OCI-LY7 (cell line): ENCODE data around the gene COMP. TPM values are rescaled to one million over a fixed set of nuclear protein-coding genes. Genes with fewer than 3 reads are reported as not detected.

Source experiments
- BruUV-seq: library from RNA; stranded (reverse); fragments of 400-500 nt; replicated peaks from 2 replicates; lab custom pipeline; 2021; lab: Mats Ljungman, UMichigan
- CTCF ChIA-PET: fragments of 300-600 bp; sonication (Branson Sonifier 250); formaldehyde crosslinking; loops from one replicate; lab custom pipeline; 2022; ENCODE audit warnings: antibody characterized with exemption; ENCODE audit not compliant: unreplicated experiment; lab: Charles Lee
- POLR2A ChIA-PET: fragments of 300-600 bp; sonication (Branson Sonifier 250); formaldehyde crosslinking; loops from one replicate; lab custom pipeline; 2022; ENCODE audit warnings: antibody characterized with exemption; lab: Charles Lee
- DNase-seq: peaks from one replicate; pipeline ENCODE4 v3.0.0-alpha.2; 2015; ENCODE audit warnings: low spot score
- H2AFZ ChIP-seq: fragments of 200-600 bp; sonication (generic), shearing (Covaris generic); 2 replicates; pipeline ENCODE4 v1.6.1; 2014; ENCODE audit warnings: mild to moderate bottlenecking, antibody characterized with exemption, low read length, moderate library complexity
- H3K27ac ChIP-seq: fragments of 200-600 bp; sonication (generic); 2 replicates; pipeline ENCODE4 v1.5.1; 2014; ENCODE audit warnings: mixed run types, low read depth, mild to moderate bottlenecking, moderate library complexity, low read length, inconsistent platforms; ENCODE audit not compliant: poor library complexity, severe bottlenecking
- H3K36me3 ChIP-seq: fragments of 200-600 bp; sonication (generic); 2 replicates; pipeline ENCODE4 v1.6.1; 2014; ENCODE audit warnings: mild to moderate bottlenecking, antibody characterized with exemption, low read length, moderate library complexity, mixed read lengths; ENCODE audit not compliant: insufficient read depth
- H3K4me1 ChIP-seq: fragments of 200-600 bp; sonication (generic); 2 replicates; pipeline ENCODE4 v1.5.1; 2014; ENCODE audit warnings: mild to moderate bottlenecking, low read length; ENCODE audit not compliant: insufficient read depth, poor library complexity, severe bottlenecking
- H3K4me2 ChIP-seq: fragments of 200-600 bp; sonication (generic); 2 replicates; pipeline ENCODE4 v1.6.1; 2014; ENCODE audit warnings: mild to moderate bottlenecking, low read length
- H3K4me3 ChIP-seq: fragments of 200-600 bp; sonication (generic); 2 replicates; pipeline ENCODE4 v1.5.1; 2014; ENCODE audit warnings: mild to moderate bottlenecking, low read depth, low read length; ENCODE audit not compliant: poor library complexity, severe bottlenecking
- H3K79me2 ChIP-seq: fragments of 200-600 bp; sonication (generic); 2 replicates; pipeline ENCODE4 v1.6.1; 2016; ENCODE audit warnings: low read depth, mild to moderate bottlenecking, low read length, moderate library complexity, mixed read lengths; ENCODE audit not compliant: insufficient read depth
- H3K9me2 ChIP-seq: fragments of 200-600 bp; sonication (generic); 2 replicates; pipeline ENCODE4 v1.6.1; 2016; ENCODE audit warnings: mild to moderate bottlenecking, low read length, mixed read lengths; ENCODE audit not compliant: insufficient read depth
- H3K9me3 ChIP-seq: fragments of 200-600 bp; sonication (generic); 2 replicates; pipeline ENCODE4 v1.6.1; 2014; ENCODE audit warnings: mild to moderate bottlenecking, mixed run types, low read length, mixed read lengths
- H4K20me1 ChIP-seq: fragments of 200-600 bp; sonication (generic); 2 replicates; pipeline ENCODE4 v1.6.1; 2014; ENCODE audit warnings: mild to moderate bottlenecking, antibody characterized with exemption, low read length, moderate library complexity, mixed read lengths; ENCODE audit not compliant: insufficient read depth
- CTCF ChIP-seq: fragments of 200-600 bp; sonication (generic); conservative IDR thresholded peaks from 2 replicates; pipeline ENCODE4 v1.5.1; 2014; ENCODE audit warnings: mild to moderate bottlenecking, antibody characterized with exemption, low read length, moderate library complexity, mixed read lengths
- EZH2phosphoT487 ChIP-seq: fragments of 200-600 bp; sonication (generic); IDR thresholded peaks from 2 replicates; pipeline ENCODE4 v1.6.1; 2018; ENCODE audit warnings: low read depth, borderline replicate concordance, mild to moderate bottlenecking, mixed run types, antibody characterized with exemption, low read length, moderate library complexity, mixed read lengths
- intact Hi-C: fragments of 100-400 bp; cut with micrococcal nuclease; formaldehyde crosslinking; loops from one replicate; pipeline ENCODE4 v1.10.0; 2022; ENCODE audit not compliant: unreplicated experiment
- total RNA-seq, 2 experiments: library from RNA; depleted of rRNA in 1 of 2; stranded (reverse); fragments of >200 nt in 1 of 2; shearing (Covaris generic) in 1 of 2; gene quantifications; 2 replicates each; pipeline ENCODE4 v1.2.3, GENCODE V29; 2014 to 2022

COMP gene
- total RNA-seq, 2 experiments from 2014 or later = not detected

DNA sequence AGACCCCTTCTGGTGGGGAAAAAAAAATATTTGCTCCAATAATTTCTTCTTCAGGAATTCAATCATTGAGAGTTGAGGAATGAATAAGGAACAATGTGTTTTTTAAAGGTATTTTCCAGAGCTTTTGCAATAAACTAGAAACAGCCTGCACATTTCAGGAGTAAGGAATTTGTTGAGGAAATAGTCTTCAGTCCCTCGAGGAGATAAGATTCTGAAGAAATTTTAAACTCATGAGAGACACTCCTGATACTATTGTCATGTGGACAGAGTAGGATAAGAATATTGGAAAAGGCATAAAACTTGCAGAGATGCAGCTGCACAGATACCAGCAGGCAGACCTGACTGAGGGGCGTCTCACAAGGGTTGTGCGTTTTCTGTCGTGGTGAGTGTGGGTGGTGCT, 36.6 kb downstream of the COMP start:
- ChIA-PET CTCF (no interaction called here), POLR2A (no interaction called here)
- H2AFZ ChIP-seq = no peak overlapping the region
- no peak for DNase-seq
- H3K4me2 ChIP-seq = no peak overlapping the region
- no peaks in the 10 kb centered on the region for H4K20me1 ChIP-seq
- H3K9me3 ChIP-seq = no peaks in the 10 kb centered on the region
- no peak overlapping the region for H3K4me3 ChIP-seq
- no peaks in the 10 kb centered on the region for H3K79me2 ChIP-seq
- no peaks in the 10 kb centered on the region for H3K36me3 ChIP-seq
- no peak for TF ChIP-seq EZH2phosphoT487
- TF ChIP-seq CTCF = no peak
- H3K27ac ChIP-seq = no peak overlapping the region
- intact Hi-C loops = no loop called here
- BruUV-seq = no TSS peak
- no peaks in the 10 kb centered on the region for H3K9me2 ChIP-seq
- no peaks in the 10 kb centered on the region for H3K4me1 ChIP-seq

DNA sequence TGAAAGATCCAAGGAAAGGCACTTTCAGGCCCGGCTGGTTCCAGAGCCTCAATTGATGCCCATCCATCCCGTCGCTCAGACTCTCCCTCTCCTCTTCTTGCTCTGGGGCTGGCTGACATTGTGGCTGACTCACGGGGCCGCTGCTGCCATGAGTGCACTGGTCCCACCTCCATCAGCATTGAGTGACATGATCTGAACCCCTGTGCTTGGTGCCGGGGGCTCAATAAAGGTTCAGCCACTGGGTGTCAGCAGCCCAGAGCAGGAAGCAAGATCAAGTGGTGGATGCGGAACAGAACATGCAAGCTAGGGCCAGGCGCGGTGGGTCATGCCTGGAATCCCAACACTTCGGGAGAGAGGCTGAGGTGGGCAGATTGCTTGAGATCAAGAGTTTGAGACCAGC, 39.5 kb downstream of the COMP start:
- no peak for DNase-seq
- Histone ChIP-seq H3K36me3 (no peaks in the 10 kb centered on the region), H2AFZ (no peak overlapping the region), H3K4me3 (no peak overlapping the region), H3K79me2 (no peaks in the 10 kb centered on the region), H3K9me3 (no peaks in the 10 kb centered on the region), H4K20me1 (no peaks in the 10 kb centered on the region), H3K27ac (no peak overlapping the region), H3K4me2 (no peak overlapping the region), H3K4me1 (no peaks in the 10 kb centered on the region), H3K9me2 (no peaks in the 10 kb centered on the region)
- intact Hi-C loops = no loop called here
- POLR2A ChIA-PET = no interaction called here
- TF ChIP-seq EZH2phosphoT487 (no peak), CTCF (no peak)
- BruUV-seq = no TSS peak
- CTCF ChIA-PET = no interaction called here

GRCh38 chr19:18750295-18750970, 40.7 kb downstream of the COMP start:
- BruUV-seq = no TSS peak
- no peak overlapping the region for H2AFZ ChIP-seq
- H3K27ac ChIP-seq = no peak overlapping the region
- TF ChIP-seq EZH2phosphoT487 = no peak
- no peak for TF ChIP-seq CTCF
- no peaks in the 10 kb centered on the region for H3K9me2 ChIP-seq
- ChIA-PET POLR2A (interaction anchor here (0.6 kb wide), 1 partner anchor 532 kb away, joined by 3 read pairs; no protein-coding TSS in a partner anchor), CTCF (no interaction called here)
- no peaks in the 10 kb centered on the region for H3K9me3 ChIP-seq
- no peaks in the 10 kb centered on the region for H3K36me3 ChIP-seq
- DNase-seq = no peak
- H3K79me2 ChIP-seq = no peaks in the 10 kb centered on the region
- H3K4me2 ChIP-seq = no peak overlapping the region
- no peak overlapping the region for H3K4me3 ChIP-seq
- intact Hi-C loops = no loop called here
- H3K4me1 ChIP-seq = no peaks in the 10 kb centered on the region
- no peaks in the 10 kb centered on the region for H4K20me1 ChIP-seq
